ENCODE measurements around the gene FAIM2. TPM values are rescaled to one million over a fixed set of nuclear protein-coding genes. Genes with fewer than 3 reads are reported as not detected.

Gene FAIM2
- total and polyA plus RNA-seq, 2 donors (not counting 3 experiments of a cell fraction or from before 2014, with no cell fraction given), result 0.01 TPM; not detected in 1

GRCh38 chr12:49891476-49891875 is 12.2 kb downstream of the FAIM2 start:
- no TSS peak for BruUV-seq (replicated peaks)
- dilution Hi-C loops (cut with MboI; ENCODE audit: extremely low pct_ligation_motif_present, low sequenced_read_pairs), result no loop called here

More at GRCh38 chr12:49891476-49891875, 12.2 kb downstream of the FAIM2 start:
- TF ChIP-seq GATA2 (IDR thresholded peaks at IDR 0.05; ENCODE audit: insufficient read depth, insufficient read length, low read depth, low read length) (no peak), FOS (IDR thresholded peaks at IDR 0.05; ENCODE audit: borderline replicate concordance, insufficient read depth, low read length) (no peak), CTCF (IDR thresholded peaks at IDR 0.05; ENCODE audit: extremely low read depth in 1 of 2, insufficient read depth in 1 of 2, low read depth in 1 of 2, low read length in 2 of 2) (no peak), POLR2A (IDR thresholded peaks at IDR 0.05; ENCODE audit: low read depth, low read length) (no peak), MYC (IDR thresholded peaks at IDR 0.05; ENCODE audit: low read depth, low read length) (no peak), POLR2AphosphoS5 (IDR thresholded peaks at IDR 0.05; ENCODE audit: insufficient read depth, low read depth, low read length) (no peak), MAX (IDR thresholded peaks at IDR 0.05; ENCODE audit: insufficient read depth, insufficient read length) (no peak), EZH2 (IDR thresholded peaks at IDR 0.05; ENCODE audit: borderline replicate concordance, low read depth, low read length, severe bottlenecking) (no peak), JUN (IDR thresholded peaks at IDR 0.05; ENCODE audit: borderline replicate concordance, insufficient read depth, insufficient read length, low read depth) (no peak)
- no peak overlapping the region for H3K4me2 ChIP-seq (ENCODE audit: insufficient read depth, low read length)
- no peak overlapping the region for H3K9ac ChIP-seq (replicated peaks; ENCODE audit: extremely low read depth, insufficient read depth, low read length)
- ChIA-PET CTCF (interaction anchor here (1.1 to 2.4 kb wide), 4 partner anchors 8 to 54 kb away, joined by 3 to 11 read pairs (median 6); no protein-coding TSS in a partner anchor), POLR2A (no interaction called here)
- no peaks in the 10 kb centered on the region for H3K36me3 ChIP-seq (ENCODE audit: control insufficient read depth in 2 of 2, extremely low read depth in 1 of 2, insufficient read depth in 2 of 2, low read length in 2 of 2)
- no peaks in the 10 kb centered on the region for H4K20me1 ChIP-seq (replicated peaks; ENCODE audit: control insufficient read depth, extremely low read depth, insufficient read depth, low read length)
- no peaks in the 10 kb centered on the region for H3K79me2 ChIP-seq (ENCODE audit: control insufficient read depth, insufficient read depth, low read length)
- peaks cover 0 to 7% of the 10 kb centered on the region in 2 experiments for H3K27me3 ChIP-seq (ENCODE audit: control insufficient read depth in 2 of 2, insufficient read depth in 2 of 2, low read length in 2 of 2)
- H3K4me3 ChIP-seq (replicated peaks in 1 of 3; ENCODE audit: insufficient read depth in 1 of 3, low read depth in 1 of 3, low read length in 3 of 3), result no peak overlapping the region
- no peaks in the 10 kb centered on the region for H3K9me1 ChIP-seq (replicated peaks; ENCODE audit: control insufficient read depth, extremely low read depth, insufficient read depth, low read length)
- intact Hi-C loops (cut with micrococcal nuclease), result no loop called here
- DNase-seq (ENCODE audit: low read depth, low spot score) (no peak), FAIRE-seq (no peak)
- no peak overlapping the region for H2AFZ ChIP-seq (ENCODE audit: low read depth, low read length)
- H3K9me3 ChIP-seq (replicated peaks; ENCODE audit: control insufficient read depth, insufficient read depth, low read length), result no peaks in the 10 kb centered on the region
- peaks cover 6% of the 10 kb centered on the region for H3K4me1 ChIP-seq (ENCODE audit: control insufficient read depth, extremely low read depth, insufficient read depth, low read length)
- no peak overlapping the region for H3K27ac ChIP-seq (ENCODE audit: insufficient read depth, low read depth, low read length)
